Umbilical cord (tissue), 2 donors: ENCODE measurements around the gene SNX8. TPM values are rescaled to one million over a fixed set of nuclear protein-coding genes. Genes with fewer than 3 reads are reported as not detected.
"Not testable (repeated sequence)": the region's sequence is repeated elsewhere in the genome, so short reads cannot be mapped to it uniquely, and the experiment has no call there.

Experiments used
- DNase-seq: peaks from one replicate; pipeline ENCODE4 v3.0.0-alpha.2; 2015; ENCODE audit warnings: low spot score
- total RNA-seq: library from RNA; depleted of rRNA; stranded (reverse); fragments of >200 nt; gene quantifications from one replicate; pipeline ENCODE4 v1.2.3, GENCODE V29; 2014; ENCODE audit warnings: low replicate concordance; ENCODE audit not compliant: insufficient read depth

Gene SNX8
- total RNA-seq, 1 donor from 2014 or later, result 5.1 TPM

DNA sequence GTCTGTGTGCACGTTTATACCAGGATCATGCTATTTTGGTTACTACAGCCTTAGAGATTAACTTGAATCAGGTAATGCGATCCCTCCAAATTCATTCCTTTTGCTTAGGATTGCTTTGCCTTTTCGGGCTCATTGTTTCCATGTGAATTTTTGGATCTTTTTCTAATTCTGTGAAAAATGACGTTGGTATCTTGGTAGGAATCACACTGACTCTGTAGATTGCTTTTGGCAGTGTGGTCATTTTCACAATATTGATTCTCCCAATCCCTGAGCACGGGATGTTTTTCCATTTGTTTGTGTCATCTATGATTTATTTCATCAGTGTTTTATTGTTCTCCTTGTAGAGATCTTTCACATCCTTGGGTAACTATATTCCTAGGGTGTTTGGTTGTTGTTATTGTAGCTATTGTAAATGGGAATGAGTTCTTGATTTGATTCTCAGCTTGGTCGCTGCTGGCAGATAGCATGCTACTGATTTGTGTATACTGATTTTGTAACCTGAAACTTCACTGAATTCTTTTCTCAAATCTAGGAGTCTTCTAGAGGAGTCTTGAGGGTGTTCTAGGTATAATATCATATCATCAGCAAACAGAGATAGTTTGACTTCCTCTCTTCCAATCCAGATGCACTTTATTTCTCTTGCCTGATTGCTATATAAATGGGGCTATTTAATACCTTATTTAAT is 18.2 kb downstream of the SNX8 start:
- no peak for DNase-seq

DNA sequence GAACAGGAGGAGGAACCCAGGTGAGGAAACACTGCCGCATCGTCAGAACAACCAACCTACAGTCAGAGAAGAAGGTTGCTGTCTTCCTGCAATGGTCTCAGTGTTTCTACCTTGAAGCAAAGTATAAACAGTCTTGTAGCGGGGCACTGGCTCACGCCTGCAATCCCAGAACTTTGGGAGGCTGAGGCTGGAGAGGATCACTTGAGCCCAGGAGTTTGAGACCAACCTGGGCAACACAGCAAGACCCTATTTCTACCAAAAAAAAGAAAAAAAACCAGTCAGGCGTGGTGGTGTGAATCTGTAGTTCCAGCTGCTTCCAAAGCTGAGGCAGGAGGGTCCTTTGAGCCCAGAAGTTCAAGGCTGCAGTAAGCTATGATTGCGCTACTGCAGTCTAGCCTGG is 23.4 kb downstream of the SNX8 start:
- no peak for DNase-seq

DNA sequence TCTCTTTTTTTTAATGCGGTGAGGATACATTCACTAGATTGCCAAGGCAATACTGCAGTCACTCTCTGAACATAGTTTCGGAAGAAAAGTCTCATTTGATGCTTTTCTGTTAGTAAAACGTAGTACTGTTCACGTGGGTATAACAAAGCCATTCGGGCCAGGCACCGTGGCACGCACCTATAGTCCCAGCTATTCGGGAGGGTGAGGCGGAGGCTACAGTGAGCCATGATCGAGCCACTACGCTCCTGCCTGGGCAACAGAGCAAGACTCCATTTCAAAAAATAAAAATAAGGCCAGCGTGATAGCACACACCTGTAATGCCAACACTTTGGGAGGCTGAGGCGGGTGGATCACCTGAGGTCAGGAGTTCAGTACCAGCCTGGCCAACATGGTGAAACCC is 24.6 kb downstream of the SNX8 start:
- no peak for DNase-seq

DNA sequence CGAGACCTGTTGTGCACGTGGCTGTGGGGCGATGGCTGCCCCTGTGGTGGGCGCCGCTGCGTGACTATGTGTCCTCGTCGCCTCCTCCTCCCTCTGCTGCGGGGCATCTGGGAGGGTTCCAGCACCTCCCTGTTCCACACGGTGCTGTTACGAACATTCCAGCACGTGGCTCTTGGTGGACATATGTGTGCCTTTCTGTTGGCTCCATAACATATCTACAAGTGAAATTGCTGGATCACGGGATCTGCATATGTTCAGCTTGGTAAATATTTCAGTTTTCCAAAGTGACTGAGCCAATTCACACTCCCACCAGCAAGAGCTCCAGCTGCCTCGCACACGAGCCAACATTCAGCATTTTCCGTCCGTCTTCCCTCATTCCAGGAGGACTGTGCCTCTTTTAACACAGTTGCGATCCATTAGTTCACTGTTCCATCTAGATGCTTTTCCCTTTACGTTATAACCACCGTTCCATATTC is 25.1 kb downstream of the SNX8 start:
- DNase-seq, result no peak

DNA sequence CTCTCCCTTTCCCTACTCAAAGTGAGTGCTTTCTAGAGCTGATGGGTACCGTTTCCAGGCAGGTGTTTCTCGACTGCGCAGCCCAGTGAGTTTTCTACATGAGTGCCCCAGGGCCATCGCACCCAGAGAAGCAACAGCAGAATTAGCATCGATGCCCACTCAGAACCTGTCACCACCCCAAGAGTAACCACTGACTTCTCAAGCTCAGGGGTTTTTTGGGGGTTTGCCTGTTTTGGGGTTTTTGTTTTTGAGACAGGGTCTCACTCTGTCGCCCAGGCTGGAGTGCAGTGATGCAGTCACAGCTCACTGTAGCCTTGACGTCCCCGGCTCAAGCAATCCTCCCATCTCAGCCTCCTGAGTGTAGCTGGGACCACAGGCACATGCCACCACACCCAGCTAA is 25.7 kb downstream of the SNX8 start:
- DNase-seq, result no peak

DNA sequence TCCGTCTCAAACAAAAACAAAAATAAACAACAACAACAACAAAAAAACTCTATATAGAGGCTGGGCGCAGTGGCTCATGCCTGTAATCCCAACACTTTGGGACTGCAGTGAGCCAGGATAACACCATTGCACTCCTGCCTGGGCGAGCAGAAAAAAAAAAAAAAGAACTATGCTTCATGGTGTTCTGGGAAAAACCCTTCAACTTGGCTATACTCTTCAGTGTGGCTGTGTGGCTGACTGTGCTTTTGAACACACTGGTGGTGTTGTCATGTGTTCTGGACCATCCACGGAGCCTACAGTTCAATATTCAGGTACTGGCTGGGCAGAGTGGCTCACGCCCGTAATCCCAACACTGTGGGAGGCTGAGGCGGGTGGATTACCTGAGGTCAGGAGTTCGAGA is 26.5 kb downstream of the SNX8 start:
- no peak for DNase-seq

DNA sequence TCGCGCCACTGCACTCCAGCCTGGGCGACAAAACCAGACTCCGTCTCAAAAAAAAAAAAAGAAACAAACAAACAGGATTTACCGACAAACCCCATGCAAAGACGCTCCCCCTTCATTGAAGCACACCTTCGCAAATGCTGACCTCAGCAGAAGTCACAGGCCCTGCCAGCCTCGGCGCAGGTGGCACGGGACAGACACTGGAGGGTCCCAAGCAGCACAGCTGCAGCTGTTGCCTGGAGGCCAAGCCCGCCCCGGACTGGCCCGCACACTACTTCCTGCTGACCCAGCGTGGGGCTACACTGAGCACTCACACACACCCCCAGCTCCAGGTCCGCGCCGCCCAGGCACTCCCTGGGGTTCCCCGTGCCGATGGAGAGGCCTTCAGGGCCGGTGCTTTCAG is 31.2 kb downstream of the SNX8 start:
- no peak for DNase-seq

DNA sequence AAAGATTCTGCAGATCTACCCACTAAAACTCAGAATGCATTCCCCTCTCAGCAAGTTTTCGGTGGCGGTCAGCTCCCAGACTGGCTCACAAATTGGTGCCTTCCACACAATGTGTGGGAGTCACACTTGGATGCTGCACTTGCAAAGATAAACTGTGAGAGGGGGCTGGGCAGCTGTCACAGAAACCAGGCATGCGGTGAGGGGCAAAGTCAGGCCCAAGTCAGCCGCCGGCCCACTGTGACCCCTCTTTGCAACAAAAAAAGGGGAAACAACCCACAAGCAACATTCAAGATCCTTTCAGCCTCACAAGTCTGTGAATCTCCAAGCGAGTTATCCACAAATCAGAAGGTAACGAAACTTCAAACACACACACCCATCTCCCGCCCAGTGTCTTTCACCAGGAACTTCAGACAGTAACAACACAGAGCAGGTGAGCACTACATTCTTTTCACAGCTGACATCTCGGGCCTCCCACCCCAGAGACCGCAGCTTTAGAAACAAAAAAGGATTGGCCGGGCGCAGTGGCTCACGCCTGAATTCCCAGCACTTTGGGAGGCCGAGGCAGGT is 32.0 kb downstream of the SNX8 start:
- peak; percentile 14 for DNase-seq

DNA sequence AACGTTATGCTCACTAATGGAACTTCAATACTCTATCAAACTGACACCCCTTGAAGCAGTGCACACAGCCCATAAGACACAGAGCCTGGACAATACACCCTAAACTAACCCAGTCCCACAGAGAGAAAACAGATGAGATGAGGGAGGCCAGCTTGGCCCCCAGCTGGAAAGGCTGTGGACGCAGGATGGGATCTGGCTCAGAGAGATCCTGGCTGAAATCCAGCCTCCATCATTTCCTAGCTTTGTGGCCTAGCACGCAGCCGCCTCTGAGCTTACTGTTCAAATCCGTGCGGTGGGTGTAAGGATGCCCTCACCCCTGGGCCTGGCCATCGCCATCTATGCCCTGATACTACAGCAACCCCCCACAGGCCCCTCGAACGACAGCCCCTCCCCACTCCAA is 32.7 kb downstream of the SNX8 start:
- peak; percentile 89 for DNase-seq

DNA sequence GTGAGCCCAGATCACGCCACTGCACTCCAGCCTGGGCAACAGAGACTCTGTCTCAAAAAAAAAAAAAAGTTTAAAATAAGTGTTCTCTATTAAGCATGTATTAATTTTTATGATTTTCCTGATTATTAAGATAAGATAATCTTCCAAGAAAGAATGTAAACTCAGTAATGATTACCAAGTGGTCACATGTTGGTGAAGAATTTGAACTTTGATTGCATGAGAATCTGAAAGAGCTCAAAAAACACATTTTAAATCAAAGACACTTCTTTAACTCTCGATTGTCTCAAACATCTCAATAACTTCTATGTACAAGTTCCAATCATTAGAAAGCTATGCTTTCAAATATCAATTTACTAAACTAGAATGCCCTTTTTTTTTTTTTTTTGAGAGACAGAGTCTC is 33.8 kb downstream of the SNX8 start:
- no peak for DNase-seq

DNA sequence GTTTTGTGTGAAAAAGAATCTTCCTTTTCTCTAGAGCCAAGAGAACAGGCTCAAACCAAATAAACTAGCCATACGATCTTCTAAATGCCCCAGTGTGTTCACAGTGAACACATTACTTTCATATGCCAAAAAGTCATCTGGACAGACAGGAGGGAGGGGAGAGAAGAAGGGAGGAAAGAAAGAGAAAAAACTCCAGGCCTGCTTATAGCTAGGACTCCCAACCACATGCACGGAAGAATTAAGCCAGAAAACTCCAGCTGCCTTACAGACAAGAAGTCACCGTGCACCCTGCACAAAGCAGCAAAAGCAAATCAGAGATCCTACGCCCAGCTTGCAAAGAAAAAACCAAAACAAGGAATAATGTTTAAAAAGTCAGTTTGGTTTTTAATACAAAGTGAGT is 34.3 kb downstream of the SNX8 start:
- DNase-seq, result peak; percentile 90

DNA sequence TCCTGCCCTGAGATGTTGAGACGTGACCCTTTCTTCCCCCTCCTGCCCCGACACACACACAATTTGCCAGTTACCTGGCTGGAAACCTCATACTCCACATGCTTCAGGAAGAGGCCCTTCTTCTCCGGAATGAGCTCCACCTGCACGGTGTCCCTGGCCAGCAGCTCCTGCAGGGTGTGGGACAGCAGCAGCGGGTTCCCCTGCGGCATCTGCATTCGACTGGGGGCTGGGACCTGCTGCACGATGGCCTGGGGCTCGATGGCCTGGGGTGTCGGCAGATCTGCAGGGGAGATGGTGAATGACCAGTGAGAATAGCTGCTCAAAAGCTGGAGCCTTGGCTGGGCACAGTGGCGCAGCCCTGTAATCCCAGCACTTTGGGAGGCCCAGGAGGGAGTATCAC is 36.2 kb downstream of the SNX8 start:
- no peak for DNase-seq

DNA sequence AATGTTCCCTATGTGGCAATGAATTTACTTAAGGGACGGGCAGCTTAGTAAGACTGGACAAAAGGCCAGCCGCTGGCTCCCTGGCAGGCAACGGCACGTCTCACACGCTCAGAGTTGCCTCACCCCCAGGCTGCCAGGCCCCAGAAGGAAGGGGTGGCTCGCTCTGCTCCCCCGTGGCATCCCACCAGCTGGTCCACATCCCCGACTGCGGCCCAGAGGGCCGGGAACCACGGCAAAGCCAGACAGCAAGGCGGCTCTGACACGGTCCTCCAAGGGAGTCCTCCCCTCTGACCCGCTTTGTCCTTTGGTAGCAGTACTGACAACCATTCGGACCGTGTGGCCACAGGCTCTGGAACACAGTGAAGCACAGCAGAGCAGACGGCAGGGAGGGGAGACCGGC is 38.1 kb downstream of the SNX8 start:
- DNase-seq, result no peak

DNA sequence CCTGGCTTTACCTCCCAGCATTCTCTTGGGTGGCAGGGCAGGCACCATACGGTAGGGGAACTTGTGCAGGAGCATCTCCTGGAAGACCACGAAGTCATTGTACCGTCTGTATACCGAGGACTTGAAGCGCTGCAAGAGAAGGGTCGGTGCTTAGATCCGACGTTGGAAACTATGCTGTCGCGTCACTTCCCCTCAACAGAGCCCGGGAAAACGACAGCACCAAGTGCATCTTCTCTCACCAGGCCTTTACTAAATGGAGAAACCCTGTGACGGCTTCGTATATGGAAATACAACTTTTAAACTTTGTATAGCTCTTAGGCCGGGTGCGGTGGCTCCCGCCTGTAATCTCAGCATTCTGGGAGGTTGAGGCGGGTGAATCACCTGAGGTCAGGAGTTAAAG is 39.1 kb downstream of the SNX8 start:
- DNase-seq, result no peak

DNA sequence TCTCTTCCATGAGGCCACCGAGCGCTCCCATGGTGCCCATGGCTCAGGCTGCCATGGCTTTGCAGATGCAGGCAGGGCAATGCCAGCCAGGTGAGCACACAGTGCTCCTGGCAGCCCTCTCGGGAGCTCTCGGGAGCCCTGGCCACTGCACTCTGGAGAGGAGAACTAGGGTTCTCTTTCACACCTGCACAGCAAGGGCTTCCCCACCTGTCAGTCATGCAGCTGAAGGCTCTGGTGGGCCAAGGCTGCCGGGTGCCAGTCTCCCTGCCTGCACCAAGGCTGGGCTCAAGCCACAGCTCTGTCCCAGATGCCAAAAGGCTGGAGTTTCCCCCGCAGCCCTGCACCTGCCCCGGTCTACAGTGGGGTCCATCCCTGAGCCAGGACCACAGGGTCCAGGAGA is 39.6 kb downstream of the SNX8 start:
- DNase-seq, result no peak

DNA sequence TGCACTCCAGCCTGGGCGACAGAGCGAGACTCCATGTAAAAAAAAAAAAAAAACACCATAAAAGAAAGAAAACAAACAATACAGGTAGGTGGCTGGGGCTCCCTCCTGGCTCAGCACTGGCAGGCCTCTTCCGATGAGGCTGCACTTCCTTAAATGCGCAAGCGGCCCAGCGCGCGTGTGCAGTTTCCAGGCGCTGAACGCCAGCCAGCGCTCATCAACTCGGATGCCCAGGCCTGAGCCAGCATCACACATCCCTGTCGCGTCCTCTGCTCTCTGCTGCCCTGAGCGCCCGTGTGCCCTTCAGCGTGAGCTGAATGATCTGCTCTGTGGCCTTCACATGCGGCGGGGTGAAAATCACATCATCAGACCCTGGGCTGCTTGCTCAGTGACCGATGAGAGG is 40.4 kb downstream of the SNX8 start:
- no peak for DNase-seq

DNA sequence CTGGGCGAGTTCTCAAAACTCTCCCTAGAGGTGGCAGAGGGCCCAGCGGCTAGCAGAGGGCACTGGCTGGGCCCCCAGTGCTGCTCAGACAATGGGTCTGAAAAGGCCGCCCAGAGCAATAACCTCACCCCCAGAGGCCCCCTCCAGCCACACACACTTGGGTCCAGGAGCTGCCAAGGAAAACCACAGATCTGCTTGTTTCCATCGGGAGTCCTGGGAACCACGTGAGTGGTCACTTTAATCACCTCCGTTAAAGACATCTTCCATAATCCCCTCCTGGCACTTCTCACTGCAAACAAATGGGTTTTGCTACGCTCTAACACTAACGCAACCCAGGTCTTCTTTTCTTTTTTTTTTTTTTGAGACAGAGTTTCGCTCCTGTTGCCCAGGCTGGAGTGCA is 42.2 kb downstream of the SNX8 start:
- no peak for DNase-seq

DNA sequence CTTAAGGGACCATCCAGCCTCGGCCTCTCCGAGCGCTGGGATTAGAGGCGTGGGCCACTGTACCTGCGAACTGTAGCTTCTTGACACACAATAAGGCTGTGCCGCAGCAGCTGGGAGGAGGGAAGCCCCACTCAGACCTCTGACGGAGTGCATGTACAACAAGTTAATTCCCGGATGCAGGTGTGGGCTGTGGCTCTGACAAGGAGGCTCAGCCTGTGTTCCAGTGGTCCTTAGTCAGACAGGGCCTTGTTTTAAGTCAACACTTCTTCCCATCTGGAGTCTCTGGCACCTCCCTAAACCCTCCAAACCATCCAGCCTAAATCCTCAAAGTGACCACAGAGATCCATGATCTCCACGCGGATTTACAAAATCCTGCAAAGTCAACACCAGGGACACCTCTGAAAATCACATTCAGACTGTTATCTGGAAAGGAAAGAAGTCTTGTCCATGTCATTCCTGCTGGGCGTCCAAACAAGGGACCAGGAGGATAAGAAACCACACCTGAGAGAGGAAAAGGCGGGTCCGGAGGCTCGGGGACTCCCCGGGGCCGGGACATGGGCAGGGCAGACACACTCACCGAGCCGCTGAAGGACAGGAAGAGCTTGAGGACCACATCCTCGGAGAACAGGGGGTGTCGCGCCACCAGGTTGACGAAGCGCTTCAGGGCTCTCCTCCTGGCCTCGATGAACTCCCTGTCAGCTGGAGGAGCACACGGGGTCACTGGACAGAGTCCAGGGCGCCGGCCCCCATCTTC is 42.8 kb downstream of the SNX8 start:
- DNase-seq, result no peak

DNA sequence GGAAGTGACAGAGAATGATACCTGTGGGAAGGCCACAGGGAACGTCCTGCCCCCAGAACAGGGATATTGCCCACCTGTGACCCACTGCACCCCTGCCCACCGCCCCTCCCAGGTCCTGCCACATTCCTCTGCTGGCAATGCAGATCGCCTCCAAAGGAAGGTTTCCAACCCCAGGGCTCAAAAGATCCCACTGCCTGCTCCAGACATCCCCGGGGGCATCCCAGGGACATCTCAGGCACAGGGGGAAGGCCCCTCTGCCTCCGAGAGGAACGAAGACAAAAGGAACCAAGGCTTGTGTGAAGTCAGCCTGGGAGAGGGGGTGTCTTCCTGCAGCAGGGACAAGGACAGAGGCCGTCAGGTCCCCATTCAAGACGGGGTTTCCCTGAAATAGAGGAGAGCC is 43.7 kb downstream of the SNX8 start:
- DNase-seq, result no peak

DNA sequence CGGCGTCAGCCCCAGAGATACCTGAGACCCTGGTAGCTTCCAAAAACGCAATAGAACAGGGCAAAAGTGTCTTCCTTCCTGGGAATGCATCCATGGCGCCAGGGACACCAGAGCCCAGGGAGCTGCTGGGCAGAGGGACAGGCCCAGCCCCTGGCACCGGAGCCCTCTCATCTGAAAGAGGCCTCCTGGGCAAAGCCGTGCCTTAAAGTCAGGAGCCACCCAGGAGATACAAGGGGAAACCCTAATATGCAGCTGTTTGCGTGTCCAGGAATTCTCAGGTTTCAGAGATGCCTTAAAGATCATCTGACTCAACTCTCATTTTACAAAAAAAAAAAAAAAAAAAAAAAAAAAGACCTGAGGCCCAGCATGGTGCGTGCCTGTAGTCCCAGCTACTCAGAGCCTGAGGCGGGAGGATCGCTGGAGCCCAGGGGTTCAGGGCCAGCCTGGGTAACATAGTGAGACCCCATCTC is 44.2 kb downstream of the SNX8 start:
- no peak for DNase-seq

DNA sequence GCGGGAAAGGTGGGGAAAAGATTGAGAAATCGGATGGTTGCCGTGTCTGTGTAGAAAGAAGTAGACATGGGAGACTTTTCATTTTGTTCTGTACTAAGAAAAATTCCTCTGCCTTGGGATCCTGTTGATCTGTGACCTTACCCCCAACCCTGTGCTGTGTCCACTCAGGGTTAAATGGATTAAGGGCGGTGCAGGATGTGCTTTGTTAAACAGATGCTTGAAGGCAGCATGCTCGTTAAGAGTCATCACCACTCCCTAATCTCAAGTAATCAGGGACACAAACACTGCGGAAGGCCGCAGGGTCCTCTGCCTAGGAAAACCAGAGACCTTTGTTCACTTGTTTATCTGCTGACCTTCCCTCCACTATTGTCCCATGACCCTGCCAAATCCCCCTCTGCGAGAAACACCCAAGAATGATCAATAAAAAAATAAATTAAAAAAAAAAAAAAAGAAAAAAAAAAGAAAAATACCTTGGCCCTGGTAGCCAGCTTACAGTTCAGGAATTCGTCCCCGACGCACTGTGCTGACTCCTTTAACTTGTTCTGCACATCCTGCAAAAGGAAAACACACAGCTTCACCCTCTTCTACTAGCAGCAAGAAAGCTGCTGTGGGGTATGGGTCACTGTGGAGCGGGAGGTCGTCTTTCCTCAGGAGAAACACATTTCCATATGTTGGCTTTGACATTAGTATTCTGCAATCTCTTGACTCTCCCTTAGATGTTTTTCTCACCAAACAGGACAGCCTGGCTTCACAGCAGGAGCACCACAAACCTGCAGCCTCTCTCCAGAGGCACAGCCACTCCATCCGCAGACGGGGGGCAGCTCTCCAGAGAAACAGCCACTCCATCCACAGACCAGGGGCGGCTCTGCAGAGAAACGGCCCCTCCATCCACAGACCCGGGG is 44.9 kb downstream of the SNX8 start:
- not testable (repeated sequence) for DNase-seq

DNA sequence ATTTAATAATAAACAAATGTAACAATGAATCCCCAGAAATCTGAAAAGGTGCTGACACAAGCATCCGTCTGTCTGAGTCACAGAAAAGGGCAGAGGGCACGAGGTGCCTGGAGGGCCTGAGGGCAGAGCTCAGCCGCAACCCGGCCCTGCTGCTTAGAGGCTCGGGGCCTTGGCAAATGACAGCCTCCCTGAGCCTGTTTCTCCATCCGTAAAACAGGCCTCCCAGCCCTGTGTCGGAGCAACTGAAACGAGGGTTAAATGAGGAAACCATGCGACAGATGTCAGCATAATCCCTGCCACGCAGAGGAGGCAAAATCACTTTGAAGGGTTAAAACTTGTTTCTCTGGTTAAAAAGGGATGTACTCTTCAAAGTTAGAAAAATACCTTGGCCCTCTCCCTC is 47.3 kb downstream of the SNX8 start:
- no peak for DNase-seq
